Stimulated activated CD4-positive, alpha-beta T cell treated with anti-CD3 and anti-CD28 coated beads, Interleukin-1b, Interleukin-23, amount 100 ng/mL, for 1 hour (primary cell): ENCODE data around the gene KIRREL1.

Source experiments
- DNase-seq, 2 donors: peaks; one replicate each; pipeline ENCODE4 v3.0.0-alpha.2; 2020; ENCODE audit warnings: low read depth in 2 of 2

The KIRREL1 gene

DNA sequence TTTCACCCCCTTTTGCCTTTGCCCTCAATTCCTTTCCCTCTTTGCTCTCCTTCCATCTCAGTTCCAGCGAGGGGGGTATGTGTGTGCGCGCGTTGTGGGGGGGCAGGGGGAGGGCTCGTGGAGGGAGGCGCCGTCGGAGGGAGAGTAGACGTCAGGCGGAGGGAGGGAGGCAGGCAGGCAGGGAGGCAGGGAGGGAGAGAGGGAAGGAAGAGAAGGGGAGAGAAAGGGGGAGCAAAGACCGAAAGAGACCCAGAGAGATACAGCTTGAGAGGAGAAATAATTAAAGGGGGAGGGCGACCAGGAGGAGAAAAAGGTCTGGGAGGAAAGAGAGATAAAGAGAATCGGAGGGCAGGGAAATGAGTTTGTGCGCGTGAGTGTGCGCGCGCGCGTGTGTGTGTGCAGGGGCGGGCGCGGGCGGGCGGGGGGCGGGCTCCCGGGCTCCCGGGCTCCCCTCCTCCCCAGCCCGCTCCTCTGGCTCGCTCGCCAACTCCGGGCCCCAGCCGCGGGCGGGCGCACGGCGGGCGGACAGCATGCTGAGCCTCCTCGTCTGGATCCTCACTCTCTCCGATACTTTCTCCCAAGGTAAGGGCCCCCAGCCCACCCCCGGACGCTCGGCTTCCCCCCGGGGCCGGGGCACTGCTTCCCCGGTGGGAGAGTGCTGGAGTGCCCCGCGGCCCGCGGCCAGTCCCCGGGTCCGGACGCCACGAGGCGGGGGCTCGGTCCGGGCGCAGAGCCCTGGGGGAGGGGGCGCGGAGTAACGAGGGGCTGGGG lies at the start of gene KIRREL1:
Gene KIRREL1, plus strand, starts transcription at position 499 of the 771 bp plus-strand sequence. Its CDS starts 32 bp downstream, at position 531.
- DNase-seq: no peak

DNA sequence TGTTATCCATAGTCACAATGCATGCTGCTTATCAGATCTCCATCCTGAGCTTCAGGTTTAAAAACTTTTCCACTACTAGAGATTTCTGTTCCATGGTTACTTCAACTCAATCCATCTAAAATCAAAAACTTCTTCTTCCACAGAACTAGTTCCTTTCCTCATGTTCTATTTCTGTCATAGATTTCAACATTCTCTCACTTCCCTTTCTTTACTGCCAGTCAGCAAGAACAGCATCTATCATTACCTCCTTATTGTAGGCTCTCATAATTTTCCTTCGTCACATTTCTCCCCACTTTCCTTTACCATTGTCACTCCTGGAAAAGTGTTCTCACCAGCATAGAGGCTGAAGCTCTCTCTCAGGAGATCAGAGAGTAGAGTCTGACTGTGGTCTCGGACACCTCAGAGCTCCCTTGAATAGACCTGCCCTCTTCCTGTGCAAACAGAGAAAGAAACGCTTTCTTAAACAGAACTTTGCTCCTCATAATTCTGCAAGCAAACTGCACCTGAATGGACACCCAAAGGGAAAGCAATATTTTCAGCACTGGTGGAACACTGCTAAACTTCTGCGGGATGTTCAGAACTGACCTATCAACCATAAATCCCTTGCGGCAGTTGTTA lies 48.7 kb upstream of the KIRREL1 start:
- no peak for DNase-seq

DNA sequence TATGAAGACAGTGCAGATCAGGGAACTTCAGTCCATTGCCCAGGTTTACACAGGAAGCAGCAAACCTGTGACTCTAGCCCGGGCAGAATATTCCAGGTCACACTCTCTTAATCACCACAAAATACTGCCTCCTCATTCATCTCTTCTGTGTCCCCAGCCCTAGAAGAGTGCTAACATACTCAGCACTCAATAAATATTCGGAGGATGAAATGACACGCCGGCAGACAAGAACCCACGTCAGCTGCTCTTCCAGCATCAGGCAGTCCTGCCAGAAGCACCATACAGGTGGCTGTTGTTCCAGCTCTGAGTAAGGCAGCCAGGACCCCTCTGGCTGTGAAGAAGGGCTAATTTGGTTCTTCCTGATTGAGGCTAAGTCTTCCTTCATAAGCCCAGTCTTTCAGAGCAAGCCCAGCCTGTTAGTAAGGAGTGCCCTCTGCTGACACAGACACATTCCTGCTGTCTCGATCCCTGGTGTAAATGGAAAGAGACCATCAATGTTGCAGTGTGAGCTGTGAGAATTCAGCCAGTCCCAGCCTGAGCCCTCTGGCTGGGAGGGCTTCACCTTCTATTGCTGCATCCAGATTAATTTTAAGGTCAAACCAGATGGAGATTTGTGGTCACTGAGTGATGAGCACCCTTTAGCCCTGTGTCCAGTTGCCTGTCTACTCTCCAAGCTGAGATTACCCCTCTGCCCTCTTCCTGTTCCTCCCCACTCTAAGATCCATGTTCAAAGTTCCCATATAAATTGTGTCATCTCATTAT lies 45.0 kb upstream of the KIRREL1 start:
- DNase-seq: no peak

DNA sequence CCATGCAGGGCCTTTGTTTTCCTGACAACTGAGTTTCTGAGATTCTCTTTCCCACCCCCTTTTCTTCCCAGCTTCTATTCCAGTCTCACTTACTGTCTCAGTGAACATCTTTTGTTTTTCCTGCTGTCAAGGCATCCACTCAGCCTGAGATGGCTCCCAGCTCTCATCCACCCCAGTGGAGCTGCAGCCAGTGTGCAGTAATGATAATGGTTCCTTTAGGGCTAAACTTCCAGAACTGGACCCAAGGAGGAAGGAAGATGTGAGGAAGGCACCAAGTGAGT lies 44.4 kb upstream of the KIRREL1 start:
- no peak for DNase-seq

DNA sequence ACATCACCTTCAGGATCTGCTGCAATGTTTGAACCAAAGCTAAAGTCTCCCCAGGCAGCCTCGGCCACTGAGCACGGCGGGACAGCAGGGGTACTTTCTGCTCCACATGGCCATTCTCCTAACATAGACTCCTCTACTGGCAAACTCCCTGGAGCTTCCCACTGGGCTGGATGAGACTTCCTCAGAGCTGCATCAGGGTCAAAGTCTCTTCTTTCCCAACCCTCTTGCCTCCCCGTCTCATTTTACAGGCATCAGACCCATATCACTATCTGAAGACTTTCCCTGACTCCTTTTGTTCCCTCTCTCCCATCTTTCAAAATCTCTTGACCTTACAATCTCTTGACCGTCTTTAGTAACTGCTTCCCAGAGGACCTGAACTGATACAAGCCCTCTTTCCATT lies 42.2 kb upstream of the KIRREL1 start:
- no peak for DNase-seq

DNA sequence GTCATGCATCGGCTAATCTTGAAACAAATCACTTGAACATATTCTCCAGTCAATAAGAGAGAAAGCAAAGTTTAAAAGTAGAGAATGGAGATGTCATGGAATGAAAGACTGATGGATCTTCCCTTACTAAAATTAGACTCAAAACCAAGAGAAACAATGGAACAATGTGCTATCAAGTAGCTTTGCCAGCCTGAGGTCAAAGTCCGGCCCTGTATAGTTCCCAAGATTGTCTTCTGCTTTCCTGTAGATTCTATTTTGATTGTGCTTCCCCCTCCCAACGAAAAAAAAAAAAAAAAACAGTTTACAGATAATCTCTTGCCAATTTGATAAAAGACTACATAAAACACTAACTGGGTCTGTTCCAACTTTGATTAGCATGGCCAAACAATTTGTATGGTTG lies 40.8 kb upstream of the KIRREL1 start:
- DNase-seq: no peak

DNA sequence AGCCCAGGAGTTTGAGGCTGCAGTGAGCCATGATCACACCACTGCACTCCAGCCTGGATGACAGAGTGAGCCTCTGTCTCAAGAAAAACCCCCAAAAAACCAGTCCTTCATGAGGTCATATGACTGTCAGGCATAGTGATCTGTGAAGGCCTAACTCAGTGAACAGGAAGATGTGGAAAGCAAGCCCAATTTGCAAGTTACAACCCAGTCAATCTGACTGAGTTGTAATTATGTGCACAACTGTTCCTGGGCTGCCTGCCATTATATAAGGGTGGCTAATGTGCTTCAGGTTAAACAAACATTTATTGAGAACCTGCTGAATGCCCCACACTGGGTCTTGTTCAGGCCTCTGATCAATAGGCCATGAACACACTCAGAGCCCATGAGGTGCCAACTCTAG lies 38.2 kb upstream of the KIRREL1 start:
- DNase-seq: no peak

DNA sequence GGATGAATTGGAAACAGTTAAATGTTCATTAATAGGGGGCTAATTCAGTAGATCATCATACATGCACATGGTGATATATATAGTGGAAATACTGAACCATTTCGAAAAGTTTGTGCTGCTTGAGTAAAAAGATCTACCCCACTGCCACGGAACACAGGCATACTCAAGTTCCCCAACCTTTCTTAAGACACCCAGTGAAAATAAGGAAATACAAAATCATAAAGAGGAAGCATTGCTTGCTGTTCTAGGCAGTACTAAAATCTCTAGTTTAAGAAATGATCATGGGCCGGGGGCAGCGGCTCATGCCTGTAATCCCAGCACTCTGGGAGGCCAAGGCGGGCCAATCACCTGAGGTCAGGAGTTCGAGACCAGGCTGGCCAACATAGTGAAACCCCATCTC lies 37.6 kb upstream of the KIRREL1 start:
- DNase-seq: no peak

DNA sequence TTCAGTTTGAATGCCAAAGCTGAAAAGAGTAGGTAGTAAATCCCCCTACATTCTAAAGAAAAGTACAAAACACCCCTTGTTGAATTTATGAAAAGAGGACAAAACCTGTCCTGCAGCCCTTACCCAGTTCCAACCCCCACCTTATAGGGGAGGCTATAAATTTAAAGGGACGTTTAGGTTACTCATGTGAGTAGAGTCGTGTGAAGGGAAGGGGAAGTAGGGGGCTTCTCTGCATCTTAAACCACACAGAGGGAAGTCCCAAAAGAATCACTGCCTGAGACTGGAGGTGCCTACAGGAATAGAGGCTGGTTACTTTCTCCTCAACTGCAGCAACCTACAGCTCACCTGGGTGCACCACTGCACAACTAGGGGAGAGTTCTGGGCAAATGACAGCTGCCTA lies 36.7 kb upstream of the KIRREL1 start:
- no peak for DNase-seq

DNA sequence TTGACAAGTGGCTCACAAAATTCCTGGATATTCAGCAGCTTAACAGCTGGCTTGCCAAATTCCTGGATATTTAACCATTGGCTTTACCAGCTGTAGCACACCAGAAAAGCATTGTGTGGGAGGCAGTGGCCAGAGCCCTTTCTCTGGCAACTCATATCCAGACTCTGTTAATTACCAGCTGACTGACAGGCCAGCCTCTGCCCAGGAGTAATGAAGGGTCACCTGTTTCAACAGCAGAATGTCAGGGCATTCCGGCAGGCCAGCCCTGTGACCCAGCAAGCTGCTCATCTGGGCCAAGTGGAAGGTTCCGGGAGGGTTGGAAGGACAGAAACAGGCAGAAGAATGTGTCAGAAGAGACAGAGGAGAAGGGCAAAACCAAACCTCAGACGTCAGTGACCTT lies 35.2 kb upstream of the KIRREL1 start:
- no peak for DNase-seq

DNA sequence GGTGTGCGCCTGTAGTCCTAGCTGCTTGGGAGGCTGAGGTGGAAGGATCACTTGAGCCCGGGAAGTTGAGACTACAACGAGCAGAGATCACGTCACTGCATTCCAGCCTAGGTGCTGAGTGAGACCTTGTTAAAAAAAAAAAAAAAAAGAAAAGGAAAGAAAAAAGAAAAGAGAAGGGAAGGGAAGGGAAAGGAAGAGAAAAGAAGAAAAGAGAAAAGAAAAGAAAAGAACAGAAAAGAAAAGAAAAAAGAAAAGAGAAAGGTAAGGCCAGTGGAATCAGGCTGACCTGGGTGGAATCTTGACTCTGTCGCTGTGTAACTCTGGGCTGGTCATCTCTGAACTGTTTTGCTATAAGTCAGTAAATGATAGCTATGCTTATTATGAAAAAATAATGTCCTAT lies 33.7 kb upstream of the KIRREL1 start:
- no peak for DNase-seq

DNA sequence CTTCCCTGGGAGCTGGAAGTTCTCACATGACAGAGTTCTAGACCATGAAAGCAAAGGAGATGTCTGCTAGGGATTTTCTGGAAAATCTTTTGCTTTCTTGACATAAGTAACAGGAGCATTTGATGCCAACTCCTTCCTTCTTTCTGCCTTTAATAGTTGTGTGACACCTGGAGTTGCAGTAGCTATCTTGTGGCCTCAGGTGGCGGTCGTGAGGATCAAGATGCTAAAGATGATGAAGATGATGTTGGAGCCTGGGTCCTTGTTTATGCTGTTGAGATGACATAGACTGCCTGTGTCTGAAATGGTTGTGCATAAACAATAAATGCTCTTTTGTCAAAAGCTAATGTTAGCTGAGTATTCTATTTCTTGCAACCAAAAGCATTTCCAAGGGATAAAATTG lies 32.7 kb upstream of the KIRREL1 start:
- no peak for DNase-seq

DNA sequence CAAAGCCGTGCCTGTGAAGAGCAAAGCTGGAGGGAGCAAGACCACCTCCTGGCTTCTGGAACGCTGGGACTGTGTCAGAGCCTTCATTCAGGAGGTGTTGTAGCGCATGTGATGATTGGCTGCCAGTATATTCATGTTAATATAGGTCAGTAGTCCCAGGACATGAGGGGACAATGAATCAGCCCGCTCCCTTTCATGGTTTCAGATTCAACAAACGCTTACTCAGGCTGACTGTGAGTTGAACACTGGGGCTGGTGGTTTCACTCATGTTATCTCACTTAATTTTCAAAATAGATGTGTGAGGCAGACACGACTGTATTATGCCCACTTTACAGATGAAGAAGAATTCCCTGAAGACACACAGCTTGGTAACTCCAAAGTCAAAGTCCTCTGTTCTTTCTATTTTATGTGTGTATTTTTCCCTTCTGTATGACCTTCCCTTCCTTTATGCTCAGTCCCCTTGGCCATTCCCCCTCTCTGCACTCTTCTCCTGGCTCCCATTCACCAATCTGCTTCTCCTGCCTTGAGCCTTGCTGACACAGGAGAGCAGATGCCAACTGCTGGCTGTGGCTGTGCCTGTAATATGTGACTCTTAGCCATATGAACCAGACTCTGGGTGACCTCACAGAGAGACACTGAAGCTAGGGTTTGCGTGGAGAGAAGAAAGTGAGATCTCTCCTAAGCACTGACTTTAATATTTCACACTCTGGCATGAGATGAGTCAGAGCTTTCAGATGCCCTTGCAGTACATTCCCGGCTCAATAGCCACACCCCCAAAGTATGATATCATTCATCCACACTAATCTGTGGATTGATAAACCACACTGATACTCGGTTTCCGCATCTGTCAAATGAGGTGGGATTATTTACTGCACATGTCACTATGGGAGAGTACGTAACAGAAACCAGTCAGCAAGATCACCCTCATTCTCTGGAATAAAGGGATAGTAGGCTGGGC lies 31.4 kb upstream of the KIRREL1 start:
- DNase-seq: no peak

DNA sequence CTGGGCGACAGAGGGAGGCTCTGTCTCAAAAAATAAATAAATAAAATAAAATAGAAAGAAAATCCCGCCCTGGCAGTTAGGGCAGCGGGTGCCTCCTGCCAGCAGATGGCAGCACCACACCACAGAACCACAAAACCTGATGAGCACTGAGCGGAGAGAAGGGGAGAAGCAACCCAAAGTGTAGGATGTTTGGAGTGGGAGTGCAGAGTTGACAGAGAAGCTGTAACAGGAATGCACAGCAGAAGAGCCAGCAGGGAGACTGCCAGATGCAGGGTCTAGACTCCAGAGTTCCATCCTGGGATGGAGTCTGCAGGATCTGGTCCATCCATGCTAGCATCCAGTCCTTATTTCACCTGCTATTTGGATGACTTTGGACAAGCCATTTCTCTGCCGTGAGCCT lies 29.7 kb upstream of the KIRREL1 start:
- DNase-seq: peak in 1 of 2 donors; percentile 35

DNA sequence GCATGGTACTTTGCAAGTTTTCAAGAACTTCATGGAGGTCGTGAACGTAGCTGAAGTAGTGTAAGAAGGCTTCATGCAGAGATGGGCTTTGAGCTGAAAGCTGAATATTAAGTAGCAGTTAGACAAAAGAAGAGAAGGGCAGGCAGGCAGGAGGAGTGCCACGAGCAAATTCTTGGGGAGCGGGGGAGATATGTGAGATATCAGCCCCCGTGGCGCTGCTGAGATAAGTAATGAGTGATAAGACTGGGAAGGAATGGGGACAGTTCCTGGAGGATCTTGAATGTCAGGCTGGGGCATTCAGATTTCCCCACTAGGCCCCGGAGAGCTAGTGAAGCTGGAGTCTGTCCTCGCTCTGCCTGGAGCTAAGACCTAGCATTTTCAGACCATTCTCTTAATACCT lies 27.9 kb upstream of the KIRREL1 start:
- DNase-seq: no peak

DNA sequence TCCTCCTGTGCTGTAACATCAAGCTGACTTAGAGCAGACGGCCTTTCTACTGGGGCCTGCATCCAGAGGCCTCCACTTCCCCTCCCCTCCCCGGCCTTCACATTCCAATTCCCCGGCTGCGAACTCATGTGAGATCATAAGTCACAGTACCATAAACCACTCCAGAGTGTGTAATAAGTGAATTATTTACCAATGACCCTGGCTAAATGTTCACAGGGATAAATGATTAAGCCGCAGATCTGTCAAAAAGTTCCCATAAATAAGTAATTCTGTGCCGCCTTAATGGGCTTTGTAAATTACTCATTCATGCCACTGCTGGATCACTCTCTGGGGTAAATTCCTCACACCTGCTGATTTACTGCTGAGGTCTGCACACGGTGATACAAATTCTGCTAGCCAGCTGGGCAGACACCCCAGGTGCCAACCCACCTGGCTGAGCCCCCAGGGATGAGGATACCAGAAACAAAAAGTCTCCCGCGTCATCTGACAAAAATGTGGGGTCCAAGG lies 27.4 kb upstream of the KIRREL1 start:
- no peak for DNase-seq

DNA sequence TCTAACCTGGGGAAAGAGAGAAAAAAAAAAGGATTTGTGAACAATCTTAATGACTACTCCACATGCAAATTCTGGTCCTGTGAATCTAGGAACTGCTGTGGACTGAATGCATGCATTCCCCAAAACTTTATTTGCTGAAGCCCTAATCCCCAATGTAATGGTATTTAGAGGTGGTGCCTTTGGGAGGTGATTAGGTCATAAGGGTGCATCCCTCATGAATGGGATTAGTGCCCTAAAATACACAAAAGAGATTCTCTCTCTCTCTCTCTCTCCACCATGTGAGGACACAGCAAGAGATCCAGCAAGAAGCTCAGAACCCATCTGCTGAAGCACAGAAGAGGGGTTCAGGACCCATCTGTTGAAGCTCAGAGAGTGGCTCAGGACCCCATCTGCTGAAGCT lies 26.2 kb upstream of the KIRREL1 start:
- no peak for DNase-seq

DNA sequence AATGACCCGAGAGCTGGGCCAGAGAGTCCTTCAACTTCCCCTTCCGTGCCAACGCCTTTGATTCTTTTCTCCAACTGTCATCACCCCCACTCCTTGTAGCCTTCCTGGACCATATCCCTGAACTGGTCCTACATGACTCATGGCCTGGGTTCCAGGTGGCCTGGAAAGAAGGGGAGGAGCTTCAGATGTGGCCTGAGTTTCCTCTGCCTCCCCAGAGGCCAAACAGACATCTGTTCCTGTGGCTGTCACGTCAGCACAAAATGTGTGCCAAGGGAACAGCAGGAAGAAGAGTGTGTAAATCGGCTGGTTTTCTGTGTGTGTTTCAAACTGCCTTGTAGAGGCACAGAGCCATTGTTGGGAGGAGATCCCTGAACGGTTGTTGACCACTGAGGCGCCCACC lies 24.9 kb upstream of the KIRREL1 start:
- DNase-seq: no peak

DNA sequence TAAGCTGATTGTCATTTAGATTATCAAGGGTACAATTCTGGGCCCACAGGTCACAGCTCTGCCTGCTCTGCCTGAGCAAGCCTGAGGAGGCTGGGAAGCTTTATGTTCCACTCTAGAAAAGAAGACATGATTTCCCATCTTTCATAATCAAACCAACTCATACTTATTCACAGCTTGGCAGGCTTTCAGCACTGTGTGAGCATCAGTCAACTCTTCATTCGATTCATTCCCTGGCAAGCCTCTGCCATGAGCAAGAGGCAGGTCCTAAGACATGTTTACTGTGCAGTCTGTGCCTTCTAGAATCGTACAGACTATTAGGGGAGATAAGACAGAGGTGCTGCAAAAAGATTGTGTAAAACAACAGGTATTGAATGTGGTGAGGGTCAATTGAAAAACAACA lies 24.5 kb upstream of the KIRREL1 start:
- DNase-seq: no peak

DNA sequence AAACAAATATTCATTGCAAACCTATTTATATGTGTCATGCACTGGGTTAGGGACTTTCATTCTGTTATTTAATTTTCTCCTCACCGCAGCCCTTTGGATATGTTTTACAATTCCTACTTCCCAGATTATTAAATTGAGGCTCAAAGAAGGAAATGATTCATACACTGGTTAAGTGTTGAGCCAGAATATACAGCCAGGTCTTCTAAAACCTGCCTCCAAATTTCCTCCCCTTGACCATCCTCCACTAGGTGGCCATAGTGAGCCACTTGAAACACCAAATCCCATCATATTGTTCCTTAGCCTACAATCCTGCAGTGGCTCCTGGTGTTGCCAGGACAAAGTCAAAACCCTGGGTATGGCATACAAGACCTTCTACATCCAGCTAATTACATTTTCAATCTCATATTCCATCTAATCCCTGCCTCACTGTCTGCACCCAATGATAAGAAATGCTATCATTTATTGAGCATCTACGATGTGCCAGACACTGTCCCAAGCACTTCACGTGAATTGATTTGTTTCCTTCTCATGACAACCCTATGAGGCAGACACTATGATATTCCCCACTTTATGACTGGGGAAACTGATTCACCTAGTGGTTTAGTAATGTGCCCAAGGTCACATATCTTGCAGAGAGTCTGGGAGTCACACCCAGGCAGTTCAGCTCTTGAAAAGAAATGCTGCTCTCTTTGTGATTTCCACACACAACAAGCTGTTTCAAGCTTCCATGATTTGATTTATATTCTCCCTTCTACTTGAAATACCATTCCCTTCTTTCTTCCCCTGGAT lies 23.6 kb upstream of the KIRREL1 start:
- no peak for DNase-seq

DNA sequence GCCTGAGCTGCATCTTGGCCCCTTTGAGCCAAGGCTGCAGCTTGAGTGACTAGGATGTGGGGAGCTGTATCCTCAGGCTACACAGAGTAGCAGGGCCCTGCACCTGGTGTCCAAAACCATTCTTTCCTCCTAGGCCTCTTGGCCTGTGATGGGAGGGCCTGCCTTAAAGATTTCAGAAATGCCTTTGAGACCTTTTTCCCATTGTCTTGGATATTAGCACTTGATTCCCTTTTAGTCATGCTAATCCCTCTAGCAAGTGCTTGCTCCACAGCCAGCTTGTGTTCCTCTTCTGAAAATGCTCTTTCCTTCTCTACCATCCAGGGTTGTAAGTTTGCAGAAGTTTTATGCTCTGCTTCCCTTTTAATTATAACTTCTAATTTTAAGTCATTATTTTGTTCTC lies 21.7 kb upstream of the KIRREL1 start:
- no peak for DNase-seq
